HG02759 (cell line): ENCODE data around the gene IKZF2.

ENCODE experiments used
- ATAC-seq: cut with Tn5 transposase; IDR thresholded peaks from one replicate; pipeline ENCODE4 v1.9.1; 2021; ENCODE audit warnings: mild to moderate bottlenecking, moderate library complexity; ENCODE audit not compliant: unreplicated experiment

Gene IKZF2

GRCh38 chr2:213151437-213152064, at the start of gene IKZF2:
IKZF2 (minus strand) TSS chr2:213151612; CDS start chr2:213148629, 2,983 bp downstream.
- peak; percentile 75 for ATAC-seq

GRCh38 chr2:213199871-213200270, 48.5 kb upstream of the IKZF2 start:
- ATAC-seq, result no peak

- ATAC-seq, result no peak
These were observed 37.8 kb upstream of the IKZF2 start for GRCh38 chr2:213189001-213189899.

- no peak for ATAC-seq
These were observed 37.1 kb upstream of the IKZF2 start for GRCh38 chr2:213188533-213188867.

- no peak for ATAC-seq
These were observed 36.6 kb upstream of the IKZF2 start for GRCh38 chr2:213187833-213188532.

- no peak for ATAC-seq
These were observed 36.0 kb upstream of the IKZF2 start for GRCh38 chr2:213187386-213187785.

DNA sequence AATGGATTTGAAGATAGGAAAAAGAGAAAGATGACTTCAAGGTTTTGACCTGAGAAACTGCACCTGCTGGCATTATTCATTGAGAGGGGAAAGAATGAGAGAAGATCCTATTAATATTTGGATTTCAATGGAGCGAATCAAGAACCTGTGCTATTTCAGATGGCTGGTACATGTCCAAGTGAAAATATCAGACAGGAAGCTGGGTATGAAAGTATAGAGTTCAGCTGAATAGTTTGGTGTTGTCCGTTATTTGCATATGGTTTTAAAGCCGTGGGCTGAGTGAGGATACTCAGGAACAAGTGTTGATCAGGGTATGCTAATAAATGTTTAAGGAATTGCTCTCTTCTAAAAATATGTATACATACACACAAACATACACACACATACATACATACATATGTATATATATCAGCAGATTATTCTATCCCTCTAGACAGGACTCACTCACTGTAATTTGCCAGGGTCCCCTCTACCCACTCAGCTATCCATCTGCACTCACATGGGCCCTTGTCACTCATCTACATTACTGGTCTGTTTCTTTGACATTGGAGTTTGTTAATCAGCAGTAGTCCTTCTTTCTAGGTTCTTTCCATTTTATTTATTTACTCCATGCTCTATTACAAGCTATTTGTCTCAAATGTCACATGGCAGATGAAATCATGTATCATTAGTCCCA, 33.9 kb upstream of the IKZF2 start:
- peak; percentile 94 for ATAC-seq

- no peak for ATAC-seq
These were observed 30.3 kb upstream of the IKZF2 start for GRCh38 chr2:213181712-213182111.

- no peak for ATAC-seq
These were observed 26.3 kb upstream of the IKZF2 start for GRCh38 chr2:213177679-213178078.

DNA sequence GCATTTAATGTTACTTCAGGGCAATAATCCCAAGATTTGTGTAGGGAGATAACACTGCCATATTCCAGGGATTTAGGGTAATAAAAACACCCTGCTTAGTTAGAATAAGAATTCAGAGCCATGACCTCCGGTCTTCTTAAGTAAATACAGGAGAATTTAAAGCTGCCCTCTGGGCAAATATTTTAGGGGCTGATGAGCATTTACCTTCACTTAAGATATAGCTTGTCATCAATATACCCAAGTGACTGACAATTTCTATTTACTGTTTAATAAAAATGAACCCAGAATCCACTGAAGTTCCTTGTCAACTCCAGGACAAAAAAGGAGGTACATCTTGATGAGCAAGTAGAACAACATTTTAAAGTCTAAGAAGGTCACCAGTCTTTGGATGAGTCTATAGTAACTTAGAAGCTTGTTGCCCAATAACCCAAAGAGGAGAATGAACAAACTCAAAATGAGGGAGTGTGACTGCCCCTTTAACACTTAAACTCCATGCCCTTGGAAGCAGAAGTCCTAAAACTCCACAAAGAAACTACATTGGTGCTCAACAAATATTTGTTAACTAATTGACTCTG, 24.3 kb upstream of the IKZF2 start:
- no peak for ATAC-seq

DNA sequence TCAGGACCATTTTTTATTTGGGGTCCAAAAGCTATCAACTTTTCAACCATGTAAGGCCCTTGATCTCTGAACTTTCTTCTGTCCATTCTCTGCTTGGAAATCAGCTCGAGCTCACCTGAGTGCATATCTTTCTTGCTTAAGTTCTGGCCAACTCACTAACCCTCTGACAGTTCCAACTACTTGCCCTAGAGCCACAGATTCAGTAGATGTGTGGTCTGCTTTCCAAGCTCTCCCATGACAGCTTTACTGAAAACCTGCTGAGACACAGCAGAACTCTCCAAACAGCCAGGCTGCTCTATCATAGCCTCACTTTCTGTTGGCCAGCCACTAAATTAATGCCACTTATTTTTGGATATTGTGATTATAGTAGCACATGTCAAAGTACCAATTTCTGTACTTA, 21.2 kb upstream of the IKZF2 start:
- ATAC-seq, result no peak

DNA sequence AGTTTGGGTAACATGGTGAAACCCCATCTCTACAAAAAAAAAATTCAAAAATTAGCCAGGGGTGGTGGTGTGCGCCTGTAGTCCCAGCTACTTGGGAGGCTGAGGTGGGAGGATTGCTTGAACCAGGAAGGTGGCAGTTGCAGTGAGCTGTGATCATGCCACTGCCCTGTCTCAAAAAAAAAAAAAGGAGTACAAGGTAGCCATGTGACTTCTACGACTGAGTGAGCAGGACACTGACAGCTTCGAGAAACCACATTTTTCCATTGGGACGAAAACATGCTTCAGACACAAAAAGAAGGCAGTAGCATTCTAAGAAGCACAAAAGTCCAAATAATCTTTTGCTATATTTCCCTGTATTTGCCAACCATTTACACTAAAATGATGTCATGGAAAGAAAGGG, 19.7 kb upstream of the IKZF2 start:
- no peak for ATAC-seq

DNA sequence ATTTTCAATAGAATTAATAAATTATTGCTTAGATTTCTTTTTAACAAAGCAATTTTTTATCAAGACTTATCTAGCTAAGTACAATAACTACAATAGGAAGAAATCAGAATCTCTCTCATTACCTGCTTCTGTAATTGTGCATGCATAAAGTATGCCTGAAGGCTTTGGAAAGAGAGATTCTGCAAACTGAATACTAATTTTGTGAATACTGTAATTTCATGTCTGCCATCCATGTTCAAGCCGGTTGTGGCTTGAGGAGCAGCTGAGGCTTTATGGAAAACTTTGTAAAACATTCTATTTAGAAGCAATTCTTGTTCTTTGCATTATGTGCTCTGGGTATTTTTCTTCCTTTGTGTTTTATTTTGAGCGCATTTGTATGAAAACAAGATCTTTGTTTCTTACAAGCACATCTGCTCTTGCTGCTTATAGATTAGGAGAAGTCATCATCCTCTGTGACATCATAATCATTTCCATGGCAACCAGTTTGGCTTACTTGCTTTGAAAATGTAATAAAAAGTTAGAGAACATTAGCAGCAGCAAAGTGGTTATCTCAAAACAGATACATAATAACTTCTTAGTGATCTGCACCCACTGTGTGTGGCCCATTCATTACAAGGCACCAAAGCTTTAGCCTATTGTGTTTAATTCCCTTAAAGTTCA, 16.0 kb upstream of the IKZF2 start:
- no peak for ATAC-seq

- ATAC-seq, result peak; percentile 93
These were observed 14.7 kb upstream of the IKZF2 start for GRCh38 chr2:213166109-213166508.

DNA sequence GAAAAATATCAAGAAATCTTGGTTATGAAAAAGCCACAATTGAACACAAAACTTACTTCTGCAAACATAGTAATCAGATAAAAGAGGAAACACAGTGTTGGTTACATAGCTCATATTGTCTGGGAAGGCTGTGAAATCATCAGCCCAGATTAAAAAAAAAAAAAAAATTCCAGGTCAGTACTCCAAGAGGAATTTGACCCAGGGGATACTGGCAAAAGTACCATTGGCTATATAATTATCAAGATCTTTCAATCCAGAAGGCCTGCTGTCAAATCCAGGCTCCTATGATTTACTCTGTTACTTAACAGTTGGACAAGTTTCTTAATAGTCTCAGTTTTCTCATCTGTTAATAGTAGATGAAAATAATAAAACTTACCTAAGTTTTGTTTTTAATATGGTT, 12.9 kb upstream of the IKZF2 start:
- no peak for ATAC-seq

DNA sequence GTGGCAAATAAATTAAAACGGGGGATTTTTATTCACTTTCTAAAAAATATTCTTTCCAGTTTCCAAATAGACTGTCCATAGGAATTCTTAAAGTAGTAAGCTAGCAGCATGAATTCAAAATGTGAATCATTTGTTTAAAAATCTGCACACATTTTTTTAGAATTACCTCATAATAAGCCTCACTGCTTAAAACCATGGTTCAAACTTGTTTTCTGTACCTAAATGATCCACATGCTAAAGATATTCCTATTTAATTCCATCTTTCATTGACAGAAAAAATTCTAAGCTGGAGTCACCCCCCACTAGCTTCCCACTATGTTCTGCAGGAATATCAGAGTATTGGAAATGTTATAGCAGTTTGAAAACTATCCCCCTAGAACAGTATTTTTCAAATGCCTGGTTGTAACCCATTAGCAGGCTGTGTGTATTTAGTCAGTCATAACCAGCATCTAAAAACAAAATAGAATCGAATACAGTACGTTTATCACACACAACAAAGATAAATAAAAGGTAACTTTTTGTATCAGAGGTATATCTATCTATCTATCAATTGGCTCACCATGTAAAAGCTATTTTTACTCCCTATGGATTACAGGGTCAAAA, 11.2 kb upstream of the IKZF2 start:
- no peak for ATAC-seq

- no peak for ATAC-seq
These were observed 10.5 kb upstream of the IKZF2 start for GRCh38 chr2:213161759-213162515.

DNA sequence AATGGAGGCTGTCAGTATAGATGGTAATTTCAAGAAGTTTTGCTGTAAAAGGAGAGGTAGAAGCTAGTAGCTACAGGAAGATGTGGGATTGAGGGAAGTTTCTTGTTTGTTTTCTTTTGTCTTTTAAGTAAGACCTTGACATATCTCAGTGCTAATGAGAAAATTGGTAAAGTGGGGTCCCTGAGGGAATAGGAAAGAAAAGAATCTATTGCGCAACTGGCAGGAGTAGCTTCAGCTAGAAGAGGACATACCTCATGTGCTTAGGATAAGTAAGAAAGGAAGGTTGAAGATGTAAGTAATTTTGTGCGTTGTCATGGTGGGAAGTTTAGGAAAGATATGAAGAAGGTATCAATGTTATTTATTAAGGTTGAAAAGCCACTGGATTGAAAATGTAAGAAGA, 8.4 kb upstream of the IKZF2 start:
- ATAC-seq, result no peak

DNA sequence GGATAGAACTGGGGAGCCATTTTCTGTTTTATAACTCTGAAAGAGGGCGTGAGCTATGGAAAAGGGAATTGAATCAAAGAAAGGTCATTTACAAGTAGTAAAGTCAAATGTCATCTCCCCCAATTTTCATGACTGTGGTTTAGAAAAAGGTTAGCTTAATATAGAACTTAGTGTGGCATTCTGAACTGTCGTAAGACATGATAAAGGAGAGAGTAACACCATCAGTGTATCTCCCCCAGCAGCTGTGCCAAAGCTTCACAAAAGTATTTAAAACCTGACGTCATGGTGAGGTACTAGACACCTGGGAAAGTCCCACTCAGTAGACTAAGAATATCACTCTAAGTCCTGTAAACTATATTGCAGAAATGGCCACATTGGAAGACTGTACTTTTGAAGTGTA, 5.8 kb upstream of the IKZF2 start:
- peak; percentile 82 for ATAC-seq
